Naive B cell (primary cell): ENCODE measurements around the gene CD4. TPM values are rescaled to one million over a fixed set of nuclear protein-coding genes. Genes with fewer than 3 reads are reported as not detected.

Experiments used
- ATAC-seq, 2 donors: fragments of 150-1000 bp; cut with Tn5 transposase; 2 replicates each; pipeline ENCODE4 v1.10.0; 2021; ENCODE audit warnings: low read depth in 2 of 2, mild to moderate bottlenecking in 2 of 2, moderate library complexity in 2 of 2
- DNase-seq: peaks from one replicate; pipeline ENCODE4 v3.0.0; 2022
- H3K27ac Mint-ChIP-seq, 6 donors: one replicate each; pipeline ENCODE4 v1.8.0; 2020 to 2022; ENCODE audit warnings: mild to moderate bottlenecking in 6 of 6, mixed read lengths in 6 of 6, moderate library complexity in 5 of 6, inconsistent platforms in 2 of 6
- H3K27me3 Mint-ChIP-seq, 3 donors: one replicate each; pipeline ENCODE4 v1.8.0; 2021 to 2022; ENCODE audit warnings: mixed read lengths in 3 of 3, mild to moderate bottlenecking in 1 of 3
- H3K36me3 Mint-ChIP-seq, 2 donors: one replicate each; pipeline ENCODE4 v1.8.0; 2020 to 2022; ENCODE audit warnings: mixed read lengths in 2 of 2, inconsistent platforms in 1 of 2, mild to moderate bottlenecking in 1 of 2
- H3K4me1 Mint-ChIP-seq, 3 donors: one replicate each; pipeline ENCODE4 v1.8.0; 2020 to 2022; ENCODE audit warnings: mixed read lengths in 3 of 3, inconsistent platforms in 1 of 3, mild to moderate bottlenecking in 1 of 3, moderate library complexity in 1 of 3
- H3K4me3 Mint-ChIP-seq, 8 donors: one replicate each; pipeline ENCODE4 v1.8.0; 2020 to 2022; ENCODE audit warnings: mild to moderate bottlenecking in 8 of 8, mixed read lengths in 8 of 8, moderate library complexity in 8 of 8, inconsistent platforms in 2 of 8
- H3K9me3 Mint-ChIP-seq, 7 donors: one replicate each; pipeline ENCODE4 v1.8.0; 2020 to 2022; ENCODE audit warnings: mixed read lengths in 7 of 7, mild to moderate bottlenecking in 5 of 7, inconsistent platforms in 2 of 7, moderate library complexity in 1 of 7
- polyA plus RNA-seq, 6 donors: library from polyadenylated mRNA; unstranded; fragments of 300-500 nt; fragmentation: Illumina TruSeq; gene quantifications; one replicate each; pipeline ENCODE4 v1.2.3, GENCODE V29; 2021; ENCODE audit warnings: low read depth in 6 of 6

CD4 gene
- polyA plus RNA-seq, 6 donors from 2014 or later = 0.29 to 1.7 (median 1.1) TPM

- Mint-ChIP-seq H3K27me3 (peaks cover 11 to 35% (median 24%) of the 10 kb centered on the region in 3 donors), H3K4me3 (no peak overlapping the region), H3K9me3 (no peaks in the 10 kb centered on the region), H3K36me3 (no peaks in the 10 kb centered on the region), H3K4me1 (no peaks in the 10 kb centered on the region), H3K27ac (peak overlapping the region in 1 of 6 donors; percentile 35)
- DNase-seq = no peak
- ATAC-seq = no peak
These were observed 4.6 kb upstream of the CD4 start for GRCh38 chr12:6784761-6785160.

DNA sequence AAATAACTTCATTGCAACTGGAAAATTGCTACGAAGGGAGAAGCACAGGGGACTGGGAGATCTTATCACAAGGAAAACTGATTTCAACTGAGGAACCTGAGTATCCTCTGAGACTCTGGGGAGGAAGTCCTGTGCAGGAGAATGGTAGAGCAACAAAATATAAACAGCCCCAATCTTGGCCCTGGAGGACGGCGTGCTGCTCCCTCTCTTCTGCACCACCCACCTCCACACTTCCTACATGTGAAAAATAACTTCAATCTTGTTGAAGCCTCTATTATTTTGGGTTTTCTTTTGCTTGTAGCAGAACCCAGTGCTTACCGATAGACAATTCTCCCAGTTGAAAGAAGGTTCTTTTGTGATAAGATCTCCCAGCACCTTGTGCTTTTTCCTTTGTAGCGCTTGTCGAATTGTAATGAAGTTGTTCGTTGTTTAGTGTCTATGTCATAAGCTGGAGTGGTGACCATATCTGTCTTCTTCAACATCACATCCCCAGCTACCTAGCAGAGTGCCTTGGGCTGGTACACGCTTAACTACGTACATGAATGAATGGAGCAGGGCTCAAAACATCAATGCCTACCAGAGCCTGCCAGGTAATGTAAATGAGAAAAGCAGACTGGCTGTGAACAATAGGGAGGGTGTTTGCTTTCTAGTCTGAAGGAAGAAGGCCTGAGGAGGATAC is 2.8 kb upstream of the CD4 start:
- Mint-ChIP-seq H3K4me3 (no peak overlapping the region), H3K27ac (peak overlapping the region in 1 of 6 donors; percentile 39), H3K27me3 (peaks cover 13 to 38% (median 29%) of the 10 kb centered on the region in 3 donors), H3K4me1 (no peaks in the 10 kb centered on the region), H3K9me3 (no peaks in the 10 kb centered on the region), H3K36me3 (no peaks in the 10 kb centered on the region)
- DNase-seq (no peak), ATAC-seq (no peak)

DNA sequence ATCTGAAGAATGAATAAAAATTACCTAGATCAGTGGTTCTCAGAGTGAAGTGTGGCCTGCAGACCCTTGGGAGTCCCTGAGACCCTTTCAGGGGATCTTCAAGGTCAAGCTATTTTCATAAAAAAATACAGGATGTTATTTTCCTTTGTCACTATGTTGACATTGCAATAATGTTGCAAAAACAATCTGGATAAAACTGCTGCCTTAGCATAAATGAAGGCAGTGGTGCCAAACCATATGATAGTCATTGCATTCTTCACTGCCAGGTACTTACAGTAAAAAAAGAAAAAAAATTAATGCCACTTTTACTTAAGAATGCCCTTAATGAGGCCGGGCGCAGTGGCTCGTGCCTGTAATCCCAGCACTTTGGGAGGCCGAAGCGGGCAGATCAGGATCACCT is 2.0 kb upstream of the CD4 start:
- no peaks in the 10 kb centered on the region for H3K36me3 Mint-ChIP-seq
- ATAC-seq (no peak), DNase-seq (no peak)
- H3K27ac Mint-ChIP-seq = no peak overlapping the region
- H3K9me3 Mint-ChIP-seq = peaks cover 0 to 3% (median 0%) of the 10 kb centered on the region in 7 donors
- H3K4me1 Mint-ChIP-seq = peaks cover 6 to 7% (median 7%) of the 10 kb centered on the region in 3 donors
- H3K4me3 Mint-ChIP-seq = no peak overlapping the region
- H3K27me3 Mint-ChIP-seq = peaks cover 14 to 44% (median 34%) of the 10 kb centered on the region in 3 donors

GRCh38 chr12:6790496-6791150 is 1.3 kb downstream of the CD4 start:
- H3K4me3 Mint-ChIP-seq = peak overlapping the region in 1 of 8 donors; percentile 23
- peak overlapping the region in 2 of 6 donors; percentile 17 to 59 for H3K27ac Mint-ChIP-seq

GRCh38 chr12:6791931-6792520 is 2.7 kb downstream of the CD4 start:
- ATAC-seq = peak; percentile 9 to 14
- H3K4me1 Mint-ChIP-seq = peaks cover 18 to 24% (median 21%) of the 10 kb centered on the region in 3 donors
- no peaks in the 10 kb centered on the region for H3K36me3 Mint-ChIP-seq
- peak overlapping the region in 5 of 8 donors; percentile 50 to 85 (median 56) for H3K4me3 Mint-ChIP-seq
- peaks cover 0 to 3% (median 0%) of the 10 kb centered on the region in 7 donors for H3K9me3 Mint-ChIP-seq
- peak overlapping the region in 2 of 6 donors; percentile 29 to 64 for H3K27ac Mint-ChIP-seq
- peaks cover 40 to 66% (median 63%) of the 10 kb centered on the region in 3 donors for H3K27me3 Mint-ChIP-seq
- DNase-seq = no peak

More at GRCh38 chr12:6790496-6791150, 1.3 kb downstream of the CD4 start:
- no peak for DNase-seq
- peaks cover 31 to 56% (median 51%) of the 10 kb centered on the region in 3 donors for H3K27me3 Mint-ChIP-seq
- H3K4me1 Mint-ChIP-seq = peaks cover 18 to 24% (median 21%) of the 10 kb centered on the region in 3 donors
- no peak for ATAC-seq
- no peaks in the 10 kb centered on the region for H3K36me3 Mint-ChIP-seq
- peaks cover 0 to 3% (median 0%) of the 10 kb centered on the region in 7 donors for H3K9me3 Mint-ChIP-seq

DNA sequence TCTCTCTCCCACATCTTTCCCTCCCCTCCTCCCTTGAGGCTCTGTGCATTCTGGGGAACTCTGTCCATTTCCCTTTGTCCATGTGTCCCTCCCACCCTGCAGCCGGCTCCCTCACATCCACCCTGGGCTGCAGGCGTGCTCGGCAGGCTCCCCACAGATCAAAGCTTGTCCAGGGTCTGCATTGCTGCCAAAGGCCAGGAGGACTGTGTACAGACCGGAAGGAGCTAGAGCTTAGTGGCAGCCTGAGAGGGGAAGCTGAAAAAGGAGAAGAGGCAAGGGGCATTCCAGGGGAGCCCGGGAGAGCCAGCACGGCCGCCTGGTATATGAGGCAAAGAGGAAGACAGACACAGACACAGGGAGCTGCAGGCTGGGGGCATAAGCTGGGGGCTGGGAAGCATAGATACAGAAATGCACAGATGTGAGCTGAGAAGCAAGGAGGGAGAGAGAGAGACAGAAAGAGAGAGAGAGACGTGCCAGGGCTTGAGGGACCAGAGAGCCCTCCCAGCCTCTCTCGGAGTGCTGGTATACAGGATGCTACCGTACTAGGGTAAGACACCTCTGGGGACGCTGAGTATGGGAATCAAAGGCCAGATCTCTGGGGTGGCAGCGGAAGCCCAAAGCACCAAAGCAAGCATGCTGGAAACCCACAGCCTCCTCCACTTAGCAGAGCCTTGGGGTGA is 3.3 kb downstream of the CD4 start:
- H3K4me1 Mint-ChIP-seq = peaks cover 18 to 24% (median 21%) of the 10 kb centered on the region in 3 donors
- H3K9me3 Mint-ChIP-seq = peaks cover 0 to 3% (median 0%) of the 10 kb centered on the region in 7 donors
- peak; percentile 94 for ATAC-seq
- peaks cover 45 to 71% (median 69%) of the 10 kb centered on the region in 3 donors for H3K27me3 Mint-ChIP-seq
- peak overlapping the region; percentile 3 to 85 (median 57) for H3K4me3 Mint-ChIP-seq
- H3K27ac Mint-ChIP-seq = peak overlapping the region in 1 of 6 donors; percentile 29
- DNase-seq = peak; percentile 26
- no peaks in the 10 kb centered on the region for H3K36me3 Mint-ChIP-seq

GRCh38 chr12:6795088-6795487 is 5.8 kb downstream of the CD4 start:
- Mint-ChIP-seq H3K9me3 (peaks cover 0 to 3% (median 0%) of the 10 kb centered on the region in 7 donors), H3K4me1 (peaks cover 18 to 24% (median 21%) of the 10 kb centered on the region in 3 donors), H3K36me3 (no peaks in the 10 kb centered on the region), H3K4me3 (no peak overlapping the region), H3K27ac (no peak overlapping the region), H3K27me3 (peaks cover 53 to 71% (median 70%) of the 10 kb centered on the region in 3 donors)
- ATAC-seq = no peak
- no peak for DNase-seq

DNA sequence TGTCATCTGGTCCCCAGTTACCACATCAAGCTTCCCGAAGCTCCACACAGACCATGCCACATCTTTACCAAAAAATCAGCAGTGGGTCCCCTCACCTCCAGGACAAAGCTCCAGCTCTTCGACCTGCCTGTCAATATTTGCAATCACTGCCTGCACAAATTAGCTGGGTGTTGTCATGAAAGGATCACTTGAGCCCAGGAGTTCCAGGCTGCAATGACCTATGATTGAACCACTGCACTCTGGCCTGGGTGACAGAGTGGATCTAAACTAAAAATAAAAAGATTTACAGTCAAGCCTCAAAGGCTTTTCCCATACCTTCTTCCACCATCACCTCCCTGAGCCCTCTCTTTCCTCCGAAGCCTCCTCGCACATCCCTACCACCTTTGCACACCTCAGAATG is 7.2 kb downstream of the CD4 start:
- H3K27ac Mint-ChIP-seq = peak overlapping the region in 2 of 6 donors; percentile 3 to 4
- peaks cover 18 to 24% (median 21%) of the 10 kb centered on the region in 3 donors for H3K4me1 Mint-ChIP-seq
- ATAC-seq (no peak), DNase-seq (no peak)
- peaks cover 53 to 71% (median 70%) of the 10 kb centered on the region in 3 donors for H3K27me3 Mint-ChIP-seq
- H3K9me3 Mint-ChIP-seq = peaks cover 0 to 3% (median 0%) of the 10 kb centered on the region in 7 donors
- no peak overlapping the region for H3K4me3 Mint-ChIP-seq
- H3K36me3 Mint-ChIP-seq = no peaks in the 10 kb centered on the region

GRCh38 chr12:6799147-6799546 is 9.8 kb downstream of the CD4 start:
- DNase-seq = no peak
- ATAC-seq = no peak
- H3K9me3 Mint-ChIP-seq = no peaks in the 10 kb centered on the region
- H3K4me1 Mint-ChIP-seq = peaks cover 0 to 3% (median 0%) of the 10 kb centered on the region in 3 donors
- H3K27ac Mint-ChIP-seq = no peak overlapping the region
- H3K4me3 Mint-ChIP-seq = no peak overlapping the region
- H3K36me3 Mint-ChIP-seq = no peaks in the 10 kb centered on the region
- H3K27me3 Mint-ChIP-seq = peaks cover 42 to 59% (median 49%) of the 10 kb centered on the region in 3 donors

GRCh38 chr12:6807170-6807569 is 17.8 kb downstream of the CD4 start:
- peaks cover 0 to 18% (median 5%) of the 10 kb centered on the region in 3 donors for H3K27me3 Mint-ChIP-seq
- H3K4me3 Mint-ChIP-seq = no peak overlapping the region
- H3K27ac Mint-ChIP-seq = no peak overlapping the region
- H3K9me3 Mint-ChIP-seq = no peaks in the 10 kb centered on the region
- DNase-seq = no peak
- peaks cover 0 to 6% (median 0%) of the 10 kb centered on the region in 3 donors for H3K4me1 Mint-ChIP-seq
- no peaks in the 10 kb centered on the region for H3K36me3 Mint-ChIP-seq
- no peak for ATAC-seq

DNA sequence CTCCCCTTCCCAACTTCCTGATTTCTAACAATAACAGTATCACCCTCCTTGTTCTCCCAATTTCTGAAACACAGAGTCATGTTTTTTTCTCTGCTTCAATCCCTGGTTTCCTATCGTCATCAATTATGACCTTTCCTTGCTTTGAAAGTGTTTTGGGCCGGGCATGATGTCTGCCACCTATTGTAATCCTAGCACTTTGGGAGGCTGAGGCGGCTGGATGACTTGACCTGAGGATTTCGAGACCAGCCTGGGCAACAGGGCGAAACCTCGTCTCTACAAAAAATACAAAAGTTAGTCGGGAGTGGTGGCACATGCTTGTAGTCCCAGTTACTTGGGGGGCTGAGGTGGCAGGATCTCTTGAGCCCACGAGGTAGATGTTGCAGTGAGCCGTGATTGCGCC is 19.7 kb downstream of the CD4 start:
- DNase-seq (no peak), ATAC-seq (no peak)
- H3K36me3 Mint-ChIP-seq = no peaks in the 10 kb centered on the region
- no peak overlapping the region for H3K27ac Mint-ChIP-seq
- H3K27me3 Mint-ChIP-seq = peaks cover 3 to 17% (median 10%) of the 10 kb centered on the region in 3 donors
- H3K4me3 Mint-ChIP-seq = no peak overlapping the region
- no peaks in the 10 kb centered on the region for H3K9me3 Mint-ChIP-seq
- H3K4me1 Mint-ChIP-seq = peaks cover 0 to 14% (median 0%) of the 10 kb centered on the region in 3 donors

DNA sequence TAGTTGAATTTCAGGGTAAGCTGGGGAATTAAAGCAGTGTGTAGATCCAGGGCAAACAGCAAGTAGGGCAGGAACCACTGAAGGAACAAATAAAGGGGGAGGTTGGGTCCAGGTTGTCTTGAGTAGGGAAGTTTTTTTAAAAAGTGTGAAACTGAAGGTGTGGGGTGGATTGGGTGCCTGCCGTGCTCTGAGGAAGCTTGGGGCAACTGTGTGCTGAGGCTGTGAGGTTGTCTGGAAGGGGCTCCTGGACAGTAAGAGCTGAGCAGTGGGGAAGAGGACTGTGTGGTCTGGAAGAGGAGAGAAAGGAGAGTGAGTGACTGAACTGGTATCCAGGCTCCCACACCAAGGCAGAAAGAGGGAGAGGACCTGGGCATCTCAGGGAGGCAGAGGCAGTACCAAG is 21.4 kb downstream of the CD4 start:
- peak overlapping the region in 1 of 6 donors; percentile 89 for H3K27ac Mint-ChIP-seq
- H3K4me1 Mint-ChIP-seq = peaks cover 0 to 14% (median 0%) of the 10 kb centered on the region in 3 donors
- no peaks in the 10 kb centered on the region for H3K36me3 Mint-ChIP-seq
- DNase-seq (no peak), ATAC-seq (no peak)
- peaks cover 10 to 23% (median 14%) of the 10 kb centered on the region in 3 donors for H3K27me3 Mint-ChIP-seq
- no peaks in the 10 kb centered on the region for H3K9me3 Mint-ChIP-seq
- no peak overlapping the region for H3K4me3 Mint-ChIP-seq

- Mint-ChIP-seq H3K4me1 (peaks cover 0 to 15% (median 3%) of the 10 kb centered on the region in 3 donors), H3K4me3 (no peak overlapping the region), H3K27me3 (peaks cover 14 to 29% (median 22%) of the 10 kb centered on the region in 3 donors), H3K27ac (no peak overlapping the region), H3K9me3 (no peaks in the 10 kb centered on the region), H3K36me3 (no peaks in the 10 kb centered on the region)
- no peak for ATAC-seq
- DNase-seq = no peak
These were observed 24.0 kb downstream of the CD4 start for GRCh38 chr12:6813363-6813762.
